Endodermal cell (in vitro differentiated cells): ENCODE measurements around the gene IL24. TPM values are rescaled to one million over a fixed set of nuclear protein-coding genes. Genes with fewer than 3 reads are reported as not detected.

Source experiments
- DNase-seq: peaks from one replicate; pipeline ENCODE4 v3.0.0-alpha.2; 2017
- H3K27ac ChIP-seq: 2 replicates; pipeline ENCODE4 v1.5.1; 2013; ENCODE audit warnings: mild to moderate bottlenecking, low read depth, low read length, moderate library complexity
- H3K27me3 ChIP-seq: 2 replicates; pipeline ENCODE4 v1.6.1; 2013; ENCODE audit warnings: mild to moderate bottlenecking, low read length, moderate library complexity; ENCODE audit not compliant: insufficient read depth, control insufficient read depth, poor library complexity, severe bottlenecking
- H3K36me3 ChIP-seq: 2 replicates; pipeline ENCODE4 v1.7.0; 2013; ENCODE audit warnings: mild to moderate bottlenecking, low read length, moderate library complexity; ENCODE audit not compliant: control insufficient read depth, insufficient read depth
- H3K4me1 ChIP-seq: one replicate; pipeline ENCODE4 v1.7.0; 2013; ENCODE audit warnings: low read length; ENCODE audit not compliant: control insufficient read depth, insufficient read depth
- H3K4me3 ChIP-seq: 2 replicates; pipeline ENCODE4 v1.5.1; 2013; ENCODE audit warnings: mild to moderate bottlenecking, low read length, moderate library complexity
- H3K9ac ChIP-seq: 2 replicates; pipeline ENCODE4 v1.6.1; 2013; ENCODE audit warnings: mild to moderate bottlenecking, low read length, moderate library complexity; ENCODE audit not compliant: poor library complexity, severe bottlenecking; ENCODE audit errors: extremely low read depth
- H3K9me3 ChIP-seq: 2 replicates; pipeline ENCODE4 v1.6.1; 2013; ENCODE audit warnings: mild to moderate bottlenecking, low read length, moderate library complexity; ENCODE audit not compliant: control insufficient read depth
- H3K27ac Mint-ChIP-seq: 2 replicates; pipeline ENCODE4 v1.8.0; 2020; ENCODE audit warnings: mixed read lengths
- H3K27me3 Mint-ChIP-seq: 2 replicates; pipeline ENCODE4 v1.8.0; 2021; ENCODE audit warnings: mild to moderate bottlenecking, mixed read lengths; ENCODE audit not compliant: insufficient read depth
- H3K36me3 Mint-ChIP-seq: 2 replicates; pipeline ENCODE4 v1.8.0; 2020; ENCODE audit warnings: low read depth, mixed read lengths
- H3K4me1 Mint-ChIP-seq: 2 replicates; pipeline ENCODE4 v1.8.0; 2020; ENCODE audit warnings: mixed read lengths
- H3K4me3 Mint-ChIP-seq: 2 replicates; pipeline ENCODE4 v1.8.0; 2020; ENCODE audit warnings: mild to moderate bottlenecking, moderate library complexity, mixed read lengths
- H3K9me3 Mint-ChIP-seq: 2 replicates; pipeline ENCODE4 v1.8.0; 2020; ENCODE audit warnings: mild to moderate bottlenecking, mixed read lengths
- CTCF ChIP-seq: fragments of 200-600 bp; sonication (generic); conservative IDR thresholded peaks from 2 replicates; pipeline ENCODE4 v1.5.0; 2021; ENCODE audit warnings: antibody characterized with exemption, mild to moderate bottlenecking
- WGBS, 2 experiments: methylation state at CpG; one replicate each; pipeline versions ENCODE4 v1.1.5 to v1.1.7; 2013; ENCODE audit warnings: missing lambda C conversion rate in 2 of 2, mixed read lengths in 1 of 2; ENCODE audit not compliant: insufficient coverage in 1 of 2, insufficient read length in 1 of 2; 5-methylcytosine and 5-hydroxymethylcytosine counted together
- total RNA-seq, 2 donors: library from RNA; stranded (reverse); fragmentation: NEBNext Ultra II Directional in 1 of 2; extraction: Animal tissue kit (Norgen Biotek cat#: 25700) in 1 of 2; gene quantifications; 2 replicates in 1 of 2; 3 replicates in 1 of 2; pipeline ENCODE4 v1.2.1, GENCODE V29; 2021

Gene IL24
- total RNA-seq, 2 donors from 2014 or later: not detected

- no peak overlapping the region for H3K27ac ChIP-seq
- H3K4me1 ChIP-seq: no peaks in the 10 kb centered on the region
- H3K36me3 ChIP-seq: no peaks in the 10 kb centered on the region
- Mint-ChIP-seq H3K27me3 (peaks cover 23% of the 10 kb centered on the region), H3K4me3 (no peak overlapping the region), H3K9me3 (no peaks in the 10 kb centered on the region), H3K27ac (no peak overlapping the region), H3K4me1 (peaks cover 7% of the 10 kb centered on the region), H3K36me3 (no peaks in the 10 kb centered on the region)
- DNase-seq: no peak
- no peak overlapping the region for H3K4me3 ChIP-seq
- no peak overlapping the region for H3K9ac ChIP-seq
- H3K27me3 ChIP-seq: peaks cover 21% of the 10 kb centered on the region
- TF ChIP-seq CTCF: no peak
- no peaks in the 10 kb centered on the region for H3K9me3 ChIP-seq
- WGBS, 2 experiments: 88 to 89% methylated on average over 1 to 4 of the region's 4 CpGs
These were observed 37.1 kb upstream of the IL24 start for GRCh38 chr1:206860165-206860564.

GRCh38 chr1:206863266-206863665, 34.0 kb upstream of the IL24 start:
- TF ChIP-seq CTCF: no peak

GRCh38 chr1:206864939-206865671, 32.1 kb upstream of the IL24 start, which contains the start of gene IL20:
Gene IL20, plus strand, starts transcription at chr1:206865623. Its CDS starts 230 bp downstream, at chr1:206865853.
- Histone ChIP-seq H3K27ac (no peak within 1 kb of the TSS), H3K9ac (no peak within 1 kb of the TSS), H3K27me3 (peaks cover 42% of the 10 kb centered on the region), H3K36me3 (no peaks in the 10 kb centered on the region), H3K9me3 (no peaks in the 10 kb centered on the region), H3K4me1 (no peaks in the 10 kb centered on the region), H3K4me3 (no peak within 1 kb of the TSS)
- Mint-ChIP-seq H3K27me3 (peaks cover 34% of the 10 kb centered on the region), H3K4me1 (peaks cover 7% of the 10 kb centered on the region), H3K27ac (no peak within 1 kb of the TSS), H3K36me3 (no peaks in the 10 kb centered on the region), H3K4me3 (no peak within 1 kb of the TSS), H3K9me3 (no peaks in the 10 kb centered on the region)
- WGBS, 2 experiments: 52 to 61% methylated on average over 15 to 19 of the region's 19 CpGs
- peak; percentile 97 for TF ChIP-seq CTCF
- peak; percentile 96 for DNase-seq

More at GRCh38 chr1:206863266-206863665, 34.0 kb upstream of the IL24 start:
- H3K36me3 ChIP-seq: no peaks in the 10 kb centered on the region
- H3K9me3 ChIP-seq: no peaks in the 10 kb centered on the region
- no peak overlapping the region for H3K4me3 ChIP-seq
- no peaks in the 10 kb centered on the region for H3K4me1 ChIP-seq
- Mint-ChIP-seq H3K9me3 (no peaks in the 10 kb centered on the region), H3K4me3 (no peak overlapping the region), H3K4me1 (peaks cover 7% of the 10 kb centered on the region), H3K36me3 (no peaks in the 10 kb centered on the region), H3K27ac (no peak overlapping the region), H3K27me3 (peaks cover 42% of the 10 kb centered on the region)
- WGBS, 2 experiments: 76 to 100% methylated on average over 1 of the region's 1 CpG
- H3K27ac ChIP-seq: no peak overlapping the region
- H3K9ac ChIP-seq: no peak overlapping the region
- DNase-seq: peak; percentile 56
- H3K27me3 ChIP-seq: peaks cover 47% of the 10 kb centered on the region
